Activated CD4-positive, alpha-beta T cell treated with anti-CD3 and anti-CD28 coated beads, Interleukin-2, amount 10 ng/mL, durations not matched to agents 24 days and 14 days (primary cell): ENCODE results near the gene ODF2. TPM values are rescaled to one million over a fixed set of nuclear protein-coding genes. Genes with fewer than 3 reads are reported as not detected.
A peak's percentile ranks its signal among the peaks of the same experiment; 100 is the strongest.

Experiments used
- DNase-seq: peaks from one replicate; pipeline ENCODE4 v3.0.0; 2022
- H3K27ac Mint-ChIP-seq: one replicate; pipeline ENCODE4 v1.8.0; 2022; ENCODE audit warnings: mild to moderate bottlenecking, mixed read lengths
- H3K27me3 Mint-ChIP-seq: one replicate; pipeline ENCODE4 v1.8.0; 2022; ENCODE audit warnings: mixed read lengths
- H3K36me3 Mint-ChIP-seq: one replicate; pipeline ENCODE4 v1.8.0; 2022; ENCODE audit warnings: low read depth, mild to moderate bottlenecking, mixed read lengths
- H3K4me1 Mint-ChIP-seq: one replicate; pipeline ENCODE4 v1.8.0; 2021; ENCODE audit warnings: mixed read lengths
- H3K4me3 Mint-ChIP-seq: one replicate; pipeline ENCODE4 v1.8.0; 2022; ENCODE audit warnings: mild to moderate bottlenecking, moderate library complexity, mixed read lengths
- H3K9me3 Mint-ChIP-seq: one replicate; pipeline ENCODE4 v1.8.0; 2021; ENCODE audit warnings: mixed read lengths
- intact Hi-C: fragments of 100-400 bp; cut with micrococcal nuclease; formaldehyde crosslinking; loops from one replicate; pipeline ENCODE4 v1.15.1; 2023
- total RNA-seq: library from RNA; stranded (reverse); gene quantifications from 2 replicates; pipeline ENCODE4 v1.2.3, GENCODE V29; 2022

The ODF2 gene
- total RNA-seq, 1 donor from 2014 or later: 64.8 TPM

GRCh38 chr9:128546504-128546903 lies 90.7 kb downstream of the ODF2 start:
- Mint-ChIP-seq H3K4me1 (peaks cover 29% of the 10 kb centered on the region), H3K27me3 (no peaks in the 10 kb centered on the region), H3K27ac (no peak overlapping the region), H3K4me3 (no peak overlapping the region), H3K9me3 (no peaks in the 10 kb centered on the region), H3K36me3 (peaks cover 10% of the 10 kb centered on the region)
- no peak for DNase-seq
- intact Hi-C loops: no loop called here

GRCh38 chr9:128548876-128549275 lies 93.1 kb downstream of the ODF2 start:
- DNase-seq: no peak
- Mint-ChIP-seq H3K9me3 (no peaks in the 10 kb centered on the region), H3K4me1 (peaks cover 35% of the 10 kb centered on the region), H3K27ac (peak overlapping the region; percentile 10), H3K4me3 (no peak overlapping the region), H3K27me3 (no peaks in the 10 kb centered on the region), H3K36me3 (peaks cover 1% of the 10 kb centered on the region)
- intact Hi-C loops: no loop called here

- H3K27ac Mint-ChIP-seq: peak overlapping the region; percentile 96
- H3K36me3 Mint-ChIP-seq: no peaks in the 10 kb centered on the region
- H3K4me3 Mint-ChIP-seq: peak overlapping the region; percentile 75
- no peaks in the 10 kb centered on the region for H3K27me3 Mint-ChIP-seq
- intact Hi-C loops: loop anchor here (2.0 to 5.0 kb wide), 3 partner anchors 45 to 1077 kb away; partner anchors contain the start of genes GLE1, NTMT1 and URM1
- H3K4me1 Mint-ChIP-seq: peaks cover 35% of the 10 kb centered on the region
- DNase-seq: no peak
- no peaks in the 10 kb centered on the region for H3K9me3 Mint-ChIP-seq
Measured at GRCh38 chr9:128550226-128550625, 94.4 kb downstream of the ODF2 start.

Other genes with a start within 250 kb of the ODF2 start
- gene GOLGA2, start 180.0 kb upstream of the ODF2 start, total RNA-seq: 44.1 and 50.4 TPM in 2 replicates
- 13.6 and 14.3 TPM in 2 replicates for gene SWI5, start 179.7 kb upstream of the ODF2 start, total RNA-seq
- gene TRUB2, start 133.6 kb upstream of the ODF2 start, total RNA-seq: 40.4 and 43.0 TPM in 2 replicates
- 60.7 and 61.4 TPM in 2 replicates for gene COQ4, start 133.2 kb upstream of the ODF2 start, total RNA-seq
- 37.0 and 37.9 TPM in 2 replicates for gene SLC27A4, start 115.5 kb upstream of the ODF2 start, total RNA-seq
- 87.2 and 98.3 TPM in 2 replicates for gene URM1, start 84.6 kb upstream of the ODF2 start, total RNA-seq
- gene CERCAM, start 35.1 kb upstream of the ODF2 start, total RNA-seq: 1.3 and 1.6 TPM in 2 replicates
- 53.3 and 54.1 TPM in 2 replicates for gene GLE1, start 48.7 kb downstream of the ODF2 start, total RNA-seq
- gene SPTAN1, start 96.6 kb downstream of the ODF2 start, total RNA-seq: 240 and 249 TPM in 2 replicates
- gene DYNC2I2, start 200.8 kb downstream of the ODF2 start, total RNA-seq: 47.4 and 47.7 TPM in 2 replicates
- gene SET, start 233.2 kb downstream of the ODF2 start, total RNA-seq: 831 and 846 TPM in 2 replicates
- 22.9 and 24.3 TPM in 2 replicates for gene PKN3, start 246.5 kb downstream of the ODF2 start, total RNA-seq